SKM-1 (cell line): Measurements from ENCODE around the gene ADAM12.
"Not testable (repeated sequence)": the region's sequence is repeated elsewhere in the genome, so short reads cannot be mapped to it uniquely, and the experiment has no call there.

Source experiments
- DNase-seq: peaks from one replicate; lab custom pipeline; 2025; ENCODE audit not compliant: unreplicated experiment; lab: John Stamatoyannopoulos, UW

ADAM12 gene

DNA sequence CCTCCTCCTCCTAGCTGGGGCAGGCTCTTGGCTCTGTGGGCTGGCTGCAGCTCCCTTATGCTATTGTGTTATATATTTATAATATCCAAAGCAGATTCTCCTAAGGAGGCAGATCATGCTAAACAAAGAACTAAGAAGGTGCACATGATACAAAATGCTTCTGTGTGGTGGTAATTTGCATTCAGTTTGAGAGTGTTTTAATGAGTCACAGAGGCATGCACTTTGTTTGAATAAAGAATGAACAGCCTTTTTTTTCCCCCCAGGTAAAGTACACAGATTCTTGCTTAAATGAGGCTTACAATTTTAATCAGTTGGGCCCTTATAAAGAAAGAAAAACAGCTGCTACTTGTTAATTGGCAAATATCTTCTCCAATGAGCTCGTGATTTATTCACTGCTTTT, 396.9 kb downstream of the ADAM12 start:
- no peak for DNase-seq

DNA sequence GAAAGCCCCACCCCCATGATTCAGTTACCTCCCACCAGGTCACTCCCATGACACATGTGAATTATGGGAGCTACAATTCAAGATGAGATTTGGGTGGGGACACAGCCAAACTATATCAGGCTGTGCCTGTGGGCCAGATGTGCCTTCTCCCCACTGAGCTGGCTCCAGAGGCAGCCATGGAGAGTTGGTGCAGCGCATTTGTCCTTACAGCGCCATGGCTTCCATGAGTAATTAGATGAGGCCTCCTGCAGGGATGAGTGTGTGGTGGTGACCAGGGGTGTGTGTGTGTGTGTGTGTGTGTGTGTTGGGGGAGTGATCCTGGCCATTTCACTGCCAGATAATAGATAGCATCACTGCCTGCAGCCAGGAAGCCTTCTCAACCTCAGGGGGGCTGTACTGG, 397.3 kb downstream of the ADAM12 start:
- no peak for DNase-seq

DNA sequence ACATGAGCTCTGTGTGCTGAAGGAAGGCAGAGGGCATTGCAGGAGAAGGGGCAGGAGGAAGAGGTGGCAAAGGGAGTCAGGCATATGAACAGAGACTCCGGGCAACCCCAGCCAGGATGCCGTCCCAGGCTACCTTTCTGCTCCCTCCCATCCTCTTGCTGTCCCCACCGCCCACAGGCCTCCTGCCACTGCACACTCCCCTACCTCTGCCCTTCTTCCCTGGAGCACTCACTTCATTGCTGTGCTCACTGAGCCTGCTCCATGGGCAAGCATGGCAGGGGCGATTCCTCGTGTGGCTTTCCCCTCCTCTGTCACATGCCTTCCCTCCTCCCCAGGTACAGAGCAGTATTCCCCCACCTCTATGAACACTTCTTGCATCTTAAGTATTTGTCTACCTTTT, 398.5 kb downstream of the ADAM12 start:
- DNase-seq, result no peak

DNA sequence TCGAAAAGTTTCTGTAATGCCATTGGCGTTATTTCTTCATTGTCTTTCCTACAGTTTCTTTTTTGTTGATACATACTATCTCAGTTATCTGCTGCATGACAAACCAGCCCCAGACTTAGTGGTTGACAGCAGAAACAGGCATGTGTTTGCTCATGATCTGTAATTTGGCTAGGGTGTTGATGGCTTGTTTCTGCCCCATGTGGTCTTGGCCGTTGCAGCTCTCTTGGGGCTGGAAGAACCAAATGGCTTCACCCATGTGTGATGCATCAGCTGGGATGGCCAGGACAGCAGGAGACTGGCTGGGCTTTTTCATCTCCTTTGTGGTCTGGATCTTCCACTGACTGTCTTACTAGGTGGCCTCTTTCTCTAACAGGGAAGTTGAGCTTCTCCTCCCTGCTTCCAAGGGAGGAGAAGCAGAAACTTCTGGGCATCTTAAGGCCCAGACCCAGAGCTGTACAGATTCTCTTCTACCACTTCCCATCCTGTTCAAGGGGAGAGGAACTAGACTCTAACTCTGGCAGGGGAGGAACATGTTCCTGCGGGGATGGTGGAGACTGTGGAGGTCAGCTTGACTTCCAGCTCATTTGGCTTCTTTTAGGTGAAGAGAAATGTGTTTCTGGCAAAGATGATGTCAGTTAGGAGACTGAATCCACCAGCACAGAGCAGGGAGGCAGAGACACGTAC, 402.6 kb downstream of the ADAM12 start:
- no peak for DNase-seq

DNA sequence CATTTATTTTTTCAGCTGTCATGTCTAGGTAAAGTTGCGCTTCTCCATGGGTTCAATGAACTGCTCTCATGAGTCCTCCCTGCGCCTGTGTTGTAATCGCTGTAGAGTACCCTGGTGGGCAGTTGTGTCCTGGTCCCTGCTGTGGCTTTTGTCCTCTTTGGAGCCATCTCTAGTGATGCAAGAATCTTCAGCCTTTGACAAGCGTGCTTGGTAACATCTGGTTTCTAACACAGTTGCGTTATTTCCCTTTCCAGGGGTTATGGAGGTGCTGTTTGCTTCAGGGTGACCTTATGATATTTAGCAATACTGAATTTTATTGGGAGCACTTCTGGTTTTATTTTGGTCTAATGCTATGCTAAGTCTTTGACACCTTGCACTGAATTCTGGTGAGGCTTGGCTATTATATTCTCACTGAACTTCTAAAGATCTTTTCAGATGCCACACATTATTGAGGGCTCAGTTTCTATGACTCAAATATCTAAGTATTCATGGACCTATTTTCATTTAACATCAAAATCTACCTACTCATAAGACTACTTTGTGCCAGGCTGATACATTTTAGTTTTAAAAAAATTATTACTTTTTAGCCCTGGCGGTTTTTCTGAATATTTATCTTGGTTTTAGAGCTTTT, 403.3 kb downstream of the ADAM12 start:
- no peak for DNase-seq

DNA sequence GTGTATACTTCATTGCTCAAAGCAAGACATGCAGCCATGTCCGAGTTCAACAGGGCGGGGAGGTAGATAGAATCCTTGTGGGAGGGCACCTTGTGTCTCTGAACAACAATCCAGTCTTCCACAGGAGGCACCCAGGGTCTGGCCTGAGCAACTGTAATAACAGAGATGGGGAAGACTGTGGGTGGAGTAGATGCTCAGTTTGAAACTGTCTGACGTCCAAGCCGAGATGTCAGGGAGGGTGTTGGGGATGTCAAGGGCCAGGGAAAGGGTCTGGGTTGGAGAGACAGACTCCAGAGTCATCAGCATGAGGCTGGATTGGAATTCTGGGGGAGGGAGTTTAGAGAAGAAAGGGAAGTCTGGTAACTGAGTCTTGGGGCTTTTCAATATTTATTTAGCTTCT, 403.9 kb downstream of the ADAM12 start:
- DNase-seq, result no peak

DNA sequence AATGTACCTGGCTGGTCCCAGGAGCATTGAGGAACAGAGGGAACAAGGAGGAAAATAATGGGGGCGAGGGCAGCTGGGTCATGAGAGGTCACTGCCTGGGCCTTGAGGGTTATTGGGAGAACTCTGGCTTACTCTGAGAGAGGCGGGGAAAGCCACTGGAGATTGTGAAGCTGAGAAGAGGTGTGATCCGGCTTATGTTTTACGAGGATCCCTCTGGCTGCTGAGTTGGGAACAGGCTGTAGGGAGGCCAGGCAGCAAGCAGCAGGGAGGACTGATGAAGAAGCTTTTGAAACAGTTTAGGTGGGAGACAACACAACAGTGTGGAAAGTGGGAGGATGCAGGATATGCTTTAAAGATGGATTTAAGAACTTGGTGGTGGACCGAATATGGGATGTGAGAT, 404.6 kb downstream of the ADAM12 start:
- DNase-seq, result no peak

DNA sequence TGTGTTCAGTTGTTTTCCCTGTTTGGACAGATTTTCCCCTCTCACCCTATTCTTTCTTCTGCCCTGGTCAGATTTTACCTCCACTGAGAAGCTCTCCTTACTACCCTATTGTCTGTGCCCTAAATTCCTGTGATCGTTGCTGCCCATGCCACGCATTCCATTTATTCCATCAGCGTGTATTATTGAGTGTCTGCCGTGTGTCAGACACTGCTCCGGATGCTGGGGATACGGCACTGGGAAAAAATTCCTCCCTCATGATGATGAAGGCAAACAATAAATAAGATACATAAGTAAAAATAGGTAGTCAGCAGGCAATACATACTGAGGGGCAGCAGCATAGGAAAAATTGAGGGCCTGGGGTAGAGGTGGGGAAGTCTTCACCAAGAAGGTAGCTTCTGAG, 405.1 kb downstream of the ADAM12 start:
- DNase-seq, result no peak

DNA sequence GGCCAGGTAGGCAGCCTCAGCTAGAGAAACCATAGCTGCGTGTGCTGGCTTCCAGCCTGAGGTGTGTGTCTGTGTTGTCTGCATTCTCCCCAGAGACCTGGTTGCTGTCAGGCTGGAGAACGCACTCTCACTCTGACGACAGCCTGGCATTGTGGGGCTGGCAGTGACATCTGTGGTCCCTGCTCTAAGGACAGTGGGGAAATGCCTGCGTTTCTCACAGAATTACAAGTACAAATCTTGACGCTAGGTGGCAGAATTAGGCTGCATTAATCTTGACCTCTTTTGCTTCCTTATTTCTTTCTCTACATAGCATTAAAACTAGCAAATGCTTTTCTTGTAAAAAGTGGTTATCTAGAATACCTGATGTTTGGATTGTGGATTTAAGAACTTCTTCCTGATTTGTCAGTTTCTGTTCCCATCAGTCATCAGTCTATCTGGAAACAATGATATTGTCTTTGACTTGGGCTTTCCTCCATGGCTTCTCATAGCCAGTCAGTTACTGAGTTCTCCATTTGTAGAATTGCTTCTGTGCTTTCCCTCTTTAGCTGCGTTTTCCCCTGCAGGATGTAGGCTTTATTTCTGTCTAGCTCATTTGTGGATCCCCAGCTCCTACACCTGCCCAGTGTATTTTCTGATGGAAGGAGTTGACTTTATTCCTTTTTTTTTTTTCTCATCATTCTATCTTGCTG, 405.9 kb downstream of the ADAM12 start:
- DNase-seq, result peak; percentile 66

DNA sequence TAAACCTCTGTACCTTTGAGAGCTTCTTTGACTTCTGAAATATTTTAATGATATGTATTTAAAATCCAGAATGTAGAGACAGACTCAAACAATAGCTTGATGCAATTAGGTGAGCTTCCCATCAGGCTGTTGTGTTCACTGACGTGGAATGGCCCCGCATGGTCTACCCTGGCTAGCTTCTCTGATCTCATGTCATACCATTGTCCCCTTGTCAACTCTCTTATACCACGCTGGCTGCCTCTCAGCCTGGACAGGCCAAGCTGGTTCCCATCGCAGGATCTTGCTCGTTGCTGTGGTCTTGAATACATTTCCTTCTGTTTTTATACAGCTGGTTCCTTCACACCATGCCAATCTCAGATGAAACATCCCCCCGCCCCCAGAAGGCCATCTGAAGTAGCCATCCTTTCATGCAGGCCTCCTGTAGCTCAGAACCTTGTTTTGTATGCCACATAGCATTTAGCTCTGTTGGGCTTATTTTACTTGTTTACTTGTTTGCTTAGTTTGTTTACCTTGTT, 407.7 kb downstream of the ADAM12 start:
- DNase-seq, result no peak

DNA sequence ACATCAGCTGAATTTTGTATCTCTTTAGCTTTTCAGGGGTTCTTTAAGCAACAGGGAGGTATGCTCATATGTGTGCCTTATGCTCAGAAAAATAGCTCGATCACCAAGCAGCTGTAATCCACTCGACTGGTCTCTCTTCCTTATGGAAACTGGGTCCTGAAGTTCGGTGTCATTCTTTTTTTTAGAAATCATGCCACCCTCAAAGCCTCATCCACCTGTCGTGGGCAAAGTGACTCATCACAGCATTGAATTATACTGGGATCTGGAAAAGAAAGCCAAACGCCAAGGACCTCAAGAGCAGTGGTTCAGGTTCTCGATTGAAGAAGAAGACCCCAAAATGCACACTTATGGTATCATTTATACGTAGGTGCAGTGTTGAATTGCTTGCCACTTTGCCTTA, 408.3 kb downstream of the ADAM12 start:
- no peak for DNase-seq

DNA sequence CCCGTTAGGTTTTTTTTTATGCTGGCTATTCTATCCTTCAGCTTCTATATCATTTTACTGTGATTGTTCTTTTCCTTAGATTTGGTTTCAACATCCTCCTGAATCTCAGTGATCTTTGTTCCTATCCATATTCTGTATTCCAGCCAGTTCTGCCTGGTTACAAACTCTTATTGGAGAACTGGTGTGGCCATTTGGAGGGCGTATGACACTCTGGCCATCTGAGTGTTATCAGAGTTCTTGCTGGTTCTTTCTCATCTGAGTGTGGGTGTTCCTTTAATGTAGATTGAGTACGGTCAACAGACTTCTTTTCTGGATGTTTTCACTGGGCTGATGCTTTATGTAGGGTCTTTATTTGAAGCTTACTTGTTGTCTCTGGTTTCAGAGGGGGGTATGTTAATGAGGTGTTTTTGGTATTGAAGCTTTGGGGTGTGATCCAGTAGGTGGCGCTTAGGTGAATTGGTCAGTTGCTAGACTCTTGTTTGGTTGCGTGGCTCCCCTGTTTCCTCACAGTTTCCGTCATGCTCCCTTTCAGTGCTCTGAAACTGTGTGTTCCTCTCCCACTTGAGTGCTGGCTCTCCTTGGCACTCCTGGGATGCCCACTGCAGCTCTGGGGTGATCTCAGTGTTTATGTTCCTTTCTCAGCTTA, 411.2 kb downstream of the ADAM12 start:
- no peak for DNase-seq

DNA sequence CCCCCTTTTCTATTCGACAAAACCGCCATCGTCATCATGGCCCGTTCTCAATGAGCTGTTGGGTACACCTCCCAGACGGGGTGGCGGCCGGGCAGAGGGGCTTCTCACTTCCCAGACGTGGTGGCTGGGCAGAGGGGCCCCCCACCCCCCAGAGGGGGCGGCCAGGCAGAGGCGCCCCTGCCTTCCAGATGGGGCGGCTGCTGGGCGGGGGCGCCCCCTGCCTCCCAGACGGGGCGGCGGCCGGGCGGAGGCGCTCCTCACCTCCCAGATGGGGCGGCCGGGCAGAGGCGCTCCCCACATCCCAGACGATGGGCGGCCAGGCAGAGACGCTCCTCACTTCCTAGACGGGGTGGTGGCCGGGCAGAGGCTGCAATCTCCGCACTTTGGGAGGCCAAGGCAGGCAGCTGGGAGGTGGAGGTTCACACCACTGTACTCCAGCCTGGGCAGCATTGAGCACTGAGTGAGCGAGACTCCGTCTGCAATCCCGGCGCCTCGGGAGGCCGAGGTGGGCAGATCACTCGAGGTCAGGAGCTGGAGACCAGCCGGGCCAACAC, 418.1 kb downstream of the ADAM12 start:
- not testable (repeated sequence) for DNase-seq

DNA sequence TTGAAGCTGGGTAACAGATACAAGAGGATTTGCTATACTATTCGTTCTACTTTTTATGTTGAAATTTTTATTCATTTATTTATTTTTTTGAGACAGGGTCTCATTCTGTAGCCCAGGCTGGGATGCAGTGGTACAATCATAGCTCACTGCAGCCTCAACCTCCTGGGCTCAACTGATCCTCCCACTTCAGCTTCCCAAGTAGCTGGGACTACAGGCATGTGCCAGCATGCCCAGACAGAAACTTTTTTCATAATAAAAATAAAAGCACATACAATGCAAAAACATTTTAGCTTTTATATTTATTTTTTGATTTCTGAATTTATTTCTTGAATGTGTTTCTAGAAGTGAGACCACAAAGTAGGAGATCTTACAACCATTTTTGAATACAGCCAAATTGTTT, 420.7 kb downstream of the ADAM12 start:
- DNase-seq, result no peak

DNA sequence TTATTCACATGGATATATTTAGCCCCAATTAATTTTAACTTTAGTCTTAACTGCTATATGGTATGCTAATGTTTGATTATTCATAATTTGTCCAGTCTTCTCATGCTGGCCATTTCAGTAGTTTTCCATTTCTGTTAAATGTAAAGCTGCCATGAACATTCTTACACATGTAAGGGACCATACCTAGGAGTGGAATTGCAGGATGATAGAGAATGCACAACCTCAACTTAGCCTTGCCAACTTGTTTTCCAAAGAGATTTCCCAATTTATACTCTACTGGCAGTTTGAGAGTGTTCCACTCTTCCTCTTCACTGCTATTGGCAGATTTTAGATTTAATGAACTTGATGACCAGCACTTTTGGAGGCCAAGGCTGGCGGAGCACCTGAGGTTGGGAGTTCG, 423.7 kb downstream of the ADAM12 start:
- no peak for DNase-seq
